Neural cell (in vitro differentiated cells): ENCODE results near the gene CNOT6. TPM values are rescaled to one million over a fixed set of nuclear protein-coding genes. Genes with fewer than 3 reads are reported as not detected.

Experiments
- H2AFZ ChIP-seq: fragments of 200-600, 300-800 bp; sonication (generic), shearing (Covaris generic); 2 replicates; pipeline ENCODE4 v1.6.0; 2014; ENCODE audit warnings: low read depth, mild to moderate bottlenecking, antibody characterized with exemption, low read length, moderate library complexity
- H3F3A ChIP-seq: fragments of 200-600 bp; shearing (Covaris generic); 2 replicates; pipeline ENCODE4 v1.6.1; 2016; ENCODE audit warnings: mild to moderate bottlenecking, moderate library complexity, mixed read lengths, antibody characterized with exemption, low read length; ENCODE audit not compliant: insufficient read depth, poor library complexity, severe bottlenecking
- H3K27ac ChIP-seq: fragments of 200-600, 300-800 bp; sonication (generic), shearing (Covaris generic); 2 replicates; pipeline ENCODE4 v1.5.1; 2014; ENCODE audit warnings: mild to moderate bottlenecking, low read length, moderate library complexity
- H3K27me3 ChIP-seq: fragments of 300-800, 200-600 bp; sonication (generic), shearing (Covaris generic); 2 replicates; pipeline ENCODE4 v1.6.0; 2014; ENCODE audit warnings: mild to moderate bottlenecking, low read depth, low read length, moderate library complexity; ENCODE audit not compliant: insufficient read depth
- H3K36me3 ChIP-seq: fragments of 300-800, 200-600 bp; sonication (generic), shearing (Covaris generic); 2 replicates; pipeline ENCODE4 v1.5.1; 2014; ENCODE audit warnings: mild to moderate bottlenecking, antibody characterized with exemption, low read length, moderate library complexity; ENCODE audit not compliant: insufficient read depth
- H3K4me2 ChIP-seq: fragments of 300-800, 200-600 bp; sonication (generic), shearing (Covaris generic); 2 replicates; pipeline ENCODE4 v1.6.0; 2014; ENCODE audit warnings: mild to moderate bottlenecking, low read length
- H3K4me3 ChIP-seq: fragments of 300-800, 200-600 bp; sonication (generic), shearing (Covaris generic); 2 replicates; pipeline ENCODE4 v1.5.1; 2014; ENCODE audit warnings: mild to moderate bottlenecking, low read length, moderate library complexity
- H3K79me2 ChIP-seq: fragments of 200-600 bp; shearing (Covaris generic); replicated peaks from 2 replicates; pipeline ENCODE4 v1.6.0; 2014; ENCODE audit warnings: mild to moderate bottlenecking, low read length, moderate library complexity; ENCODE audit not compliant: insufficient read depth
- H3K9ac ChIP-seq: fragments of 300-800, 200-600 bp; sonication (generic), shearing (Covaris generic); 2 replicates; pipeline ENCODE4 v1.6.1; 2016; ENCODE audit warnings: mild to moderate bottlenecking, low read length, mixed read lengths
- H3K9me2 ChIP-seq: fragments of 200-600 bp; shearing (Covaris generic); 2 replicates; pipeline ENCODE4 v1.6.1; 2016; ENCODE audit warnings: mild to moderate bottlenecking, low read length, mixed read lengths; ENCODE audit not compliant: insufficient read depth
- H3K9me3 ChIP-seq: fragments of 200-600, 300-800 bp; sonication (generic), shearing (Covaris generic); 2 replicates; pipeline ENCODE4 v1.6.1; 2016; ENCODE audit warnings: mild to moderate bottlenecking, mixed run types, low read length, moderate library complexity, mixed read lengths
- H4K20me1 ChIP-seq: fragments of 200-600 bp; shearing (Covaris generic); 2 replicates; pipeline ENCODE4 v1.6.1; 2016; ENCODE audit warnings: mild to moderate bottlenecking, mixed run types; ENCODE audit not compliant: insufficient read depth
- CTCF ChIP-seq: fragments of 450-650 bp; IDR thresholded peaks from 2 replicates; pipeline ENCODE4 v1.5.1; 2014; ENCODE audit warnings: antibody characterized with exemption, mild to moderate bottlenecking, moderate library complexity; ENCODE audit not compliant: poor library complexity, severe bottlenecking
- EP300 ChIP-seq: fragments of 450-650 bp; conservative IDR thresholded peaks from 2 replicates; pipeline ENCODE4 v1.6.1; 2014; ENCODE audit warnings: antibody characterized with exemption, mild to moderate bottlenecking, moderate library complexity; ENCODE audit not compliant: poor library complexity, severe bottlenecking
- EZH2 ChIP-seq: fragments of 200-600, 300-800 bp; shearing (Covaris generic), sonication (generic); IDR thresholded peaks from 2 replicates; pipeline ENCODE4 v1.6.1; 2014; ENCODE audit warnings: antibody characterized with exemption, low read length, borderline replicate concordance, mild to moderate bottlenecking; ENCODE audit not compliant: insufficient read depth, poor library complexity, severe bottlenecking
- MXI1 ChIP-seq: fragments of 450-650 bp; conservative IDR thresholded peaks from 2 replicates; pipeline ENCODE4 v1.6.1; 2014; ENCODE audit warnings: antibody characterized with exemption, mild to moderate bottlenecking; ENCODE audit not compliant: poor library complexity, severe bottlenecking
- POLR2AphosphoS5 ChIP-seq: IDR thresholded peaks from 2 replicates; pipeline ENCODE4 v1.6.1; 2012
- RAD21 ChIP-seq: fragments of 450-650 bp; conservative IDR thresholded peaks from 2 replicates; pipeline ENCODE4 v1.6.1; 2014; ENCODE audit warnings: antibody characterized with exemption, mild to moderate bottlenecking, moderate library complexity
- REST ChIP-seq: IDR thresholded peaks from 2 replicates; pipeline ENCODE4 v1.6.1; 2012; ENCODE audit warnings: borderline replicate concordance
- SMC3 ChIP-seq: fragments of 450-650 bp; conservative IDR thresholded peaks from 2 replicates; pipeline ENCODE4 v1.6.1; 2014; ENCODE audit warnings: antibody characterized with exemption, mild to moderate bottlenecking, moderate library complexity; ENCODE audit not compliant: poor library complexity
- TAF1 ChIP-seq: IDR thresholded peaks from 2 replicates; pipeline ENCODE4 v1.6.1; 2012; ENCODE audit warnings: low read depth
- polyA plus RNA-seq: library from polyadenylated mRNA; depleted of rRNA; stranded (reverse); fragments of >200 nt; gene quantifications from 2 replicates; pipeline ENCODE4 v1.2.3, GENCODE V29; 2014

CNOT6 gene
- polyA plus RNA-seq, 1 donor from 2014 or later: 43.0 TPM

- H3K4me3 ChIP-seq: no peak overlapping the region
- H3K27me3 ChIP-seq: no peaks in the 10 kb centered on the region
- no peaks in the 10 kb centered on the region for H3K9me3 ChIP-seq
- no peak overlapping the region for H3K27ac ChIP-seq
- H3K9me2 ChIP-seq: no peaks in the 10 kb centered on the region
- TF ChIP-seq TAF1 (no peak), POLR2AphosphoS5 (no peak), CTCF (no peak), EP300 (no peak), RAD21 (no peak)
- no peaks in the 10 kb centered on the region for H4K20me1 ChIP-seq
- H3F3A ChIP-seq: no peaks in the 10 kb centered on the region
- H3K79me2 ChIP-seq: no peaks in the 10 kb centered on the region
- H3K9ac ChIP-seq: no peak overlapping the region
- no peak overlapping the region for H3K4me2 ChIP-seq
- no peak overlapping the region for H2AFZ ChIP-seq
- no peaks in the 10 kb centered on the region for H3K36me3 ChIP-seq
Measured at GRCh38 chr5:180607861-180608571, 113.8 kb downstream of the CNOT6 start.

GRCh38 chr5:180608572-180609310 lies 114.6 kb downstream of the CNOT6 start:
- Histone ChIP-seq H4K20me1 (no peaks in the 10 kb centered on the region), H3K4me3 (no peak overlapping the region), H3K9ac (no peak overlapping the region), H2AFZ (no peak overlapping the region), H3K9me2 (no peaks in the 10 kb centered on the region), H3K27ac (no peak overlapping the region), H3K36me3 (no peaks in the 10 kb centered on the region), H3K27me3 (no peaks in the 10 kb centered on the region), H3F3A (no peaks in the 10 kb centered on the region), H3K4me2 (no peak overlapping the region), H3K9me3 (no peaks in the 10 kb centered on the region), H3K79me2 (no peaks in the 10 kb centered on the region)
- TF ChIP-seq EP300: no peak
- TF ChIP-seq TAF1: no peak
- no peak for TF ChIP-seq REST
- no peak for TF ChIP-seq EZH2
- TF ChIP-seq POLR2AphosphoS5: no peak
- no peak for TF ChIP-seq RAD21
- no peak for TF ChIP-seq CTCF
- TF ChIP-seq SMC3: no peak
- no peak for TF ChIP-seq MXI1
